A549 (cell line): Measurements from ENCODE around the gene RAP1GAP2. TPM values are rescaled to one million over a fixed set of nuclear protein-coding genes. Genes with fewer than 3 reads are reported as not detected.

Experiments
- polyA plus RNA-seq, 4 experiments: library from polyadenylated mRNA; depleted of rRNA in 3 of 4; stranded (reverse); fragments of >200 nt; fragmentation: RNase III in 1 of 4; extraction: RNeasy Plus Mini Kit Qiagen cat#74134 plus additional on column Dnase treatment in 1 of 4; gene quantifications; 2 replicates in 3 of 4; 3 replicates in 1 of 4; pipeline ENCODE4 v1.2.3, GENCODE V29; 2011 to 2017
- small RNA-seq, 6 experiments: library from RNA; depleted of rRNA; stranded (forward); fragments of <200 nt; gene quantifications; one replicate each; pipeline ENCODE3, GENCODE V24; 2012

Gene RAP1GAP2
- polyA plus RNA-seq, 2 of the 4 experiments (the other 2 are of a cell fraction): 8.3 to 20.8 TPM

Small RNAs within 50 kb of the gene (small RNA-seq; reads per million reads assigned to genes)
- gene MIR1253 (0 reads per million in 6 experiments), gene hsa-mir-1253 (0 reads per million in 6 experiments)

Other genes starting within 250 kb of the RAP1GAP2 start
- 197 and 204 TPM in 2 replicates for gene PAFAH1B1, start 202.8 kb upstream of the RAP1GAP2 start, polyA plus RNA-seq (2011; rRNA removed)
- 122 to 132 TPM (median 125 TPM) in 3 replicates for gene PAFAH1B1, start 202.8 kb upstream of the RAP1GAP2 start, polyA plus RNA-seq (2017; fragmentation: RNase III; extraction: RNeasy Plus Mini Kit Qiagen cat#74134 plus additional on column Dnase treatment)
- 23.5 and 23.6 TPM in 2 replicates for gene CLUH, start 84.7 kb upstream of the RAP1GAP2 start, polyA plus RNA-seq (2011; rRNA removed)
- 87.8 to 98.8 TPM (median 93.1 TPM) in 3 replicates for gene CLUH, start 84.7 kb upstream of the RAP1GAP2 start, polyA plus RNA-seq (2017; fragmentation: RNase III; extraction: RNeasy Plus Mini Kit Qiagen cat#74134 plus additional on column Dnase treatment)
- 0.05 and 0.07 TPM in 2 replicates for gene CCDC92B, start 46.8 kb upstream of the RAP1GAP2 start, polyA plus RNA-seq (2011; rRNA removed)
- 0.08 to 0.12 TPM (median 0.10 TPM) in 3 replicates for gene CCDC92B, start 46.8 kb upstream of the RAP1GAP2 start, polyA plus RNA-seq (2017; fragmentation: RNase III; extraction: RNeasy Plus Mini Kit Qiagen cat#74134 plus additional on column Dnase treatment)